Ovary (tissue), 3 donors: ENCODE measurements around the gene KCNC2.

Source experiments
- CTCF ChIP-seq, 3 donors: fragments of 450-650 bp in 2 of 3; fragments of 200-600 bp in 1 of 3; IDR thresholded peaks; one replicate each; pipeline versions ENCODE4 v1.5.1 to v1.8.0; 2016 to 2022; ENCODE audit warnings: antibody characterized with exemption in 3 of 3, mild to moderate bottlenecking in 1 of 3
- EP300 ChIP-seq: sonication (generic); formaldehyde crosslinking; IDR thresholded peaks from one replicate; pipeline ENCODE4 v1.6.1; 2017; ENCODE audit warnings: antibody characterized with exemption
- POLR2A ChIP-seq: fragments of 450-650 bp; IDR thresholded peaks from one replicate; pipeline ENCODE4 v1.6.1; 2017; ENCODE audit warnings: antibody characterized with exemption, mild to moderate bottlenecking, moderate library complexity
- donor health status: DM: no; HTN: no; CAD: no.

GRCh38 chr12:75042125-75042524 lies 167.5 kb downstream of the KCNC2 start:
- no peak for TF ChIP-seq CTCF (IDR thresholded peaks at IDR 0.05)
- no peak for TF ChIP-seq POLR2A
- no peak for TF ChIP-seq EP300
